ENCODE data around the gene RBP2. TPM values are rescaled to one million over a fixed set of nuclear protein-coding genes. Genes with fewer than 3 reads are reported as not detected.

RBP2 gene
- polyA plus RNA-seq, 3 donors: not detected

GRCh38 chr3:139521144-139521543 is 44.8 kb upstream of the RBP2 start:
- Histone ChIP-seq H3K36me3 (replicated peaks in 1 of 2; ENCODE audit: control insufficient read depth in 1 of 2, insufficient read depth in 2 of 2, low read length in 2 of 2) (no peaks in the 10 kb centered on the region), H3K9ac (ENCODE audit: insufficient read depth, low read length, poor library complexity, severe bottlenecking) (no peak overlapping the region), H3K9me3 (replicated peaks in 1 of 2; ENCODE audit: control insufficient read depth in 1 of 2, insufficient read depth in 1 of 2, low read length in 2 of 2) (no peaks in the 10 kb centered on the region), H3K79me2 (ENCODE audit: insufficient read depth, low read length) (no peaks in the 10 kb centered on the region), H3K4me1 (ENCODE audit: control insufficient read depth in 1 of 2, insufficient read depth in 2 of 2, low read length in 2 of 2) (peaks cover 18 to 24% of the 10 kb centered on the region in 2 donors), H3K4me2 (replicated peaks; ENCODE audit: extremely low read depth, low read length, poor library complexity, severe bottlenecking) (peak overlapping the region; percentile 30), H3K27ac (ENCODE audit: low read depth in 1 of 2, low read length in 2 of 2) (peak overlapping the region in 1 of 2 donors; percentile 46), H3K27me3 (ENCODE audit: control insufficient read depth in 2 of 2, insufficient read depth in 2 of 2, low read length in 2 of 2) (no peaks in the 10 kb centered on the region), H4K20me1 (ENCODE audit: insufficient read depth, low read length) (no peaks in the 10 kb centered on the region), H2AFZ (ENCODE audit: insufficient read depth, low read depth, low read length, poor library complexity, severe bottlenecking) (no peak overlapping the region), H3K4me3 (replicated peaks in 1 of 3; ENCODE audit: low read depth in 2 of 3, low read length in 3 of 3) (no peak overlapping the region)
- peaks cover 0 to 3% (median 1%) of the 10 kb centered on the region in 3 donors for H3K27me3 Mint-ChIP-seq (ENCODE audit: low read depth in 3 of 3)
- H3K27ac Mint-ChIP-seq: peak overlapping the region; percentile 6 to 81 (median 68)
- peaks cover 24% of the 10 kb centered on the region for H3K4me1 Mint-ChIP-seq
- no peak for TF ChIP-seq CTCF (IDR thresholded peaks at IDR 0.05)
- no peaks in the 10 kb centered on the region for H3K36me3 Mint-ChIP-seq
- no CpG with 5 or more reads among the region's 3 CpGs for WGBS (ENCODE audit: insufficient coverage)
- DNase-seq: peak; percentile 60 to 79 (median 67)
- intact Hi-C loops (cut with micrococcal nuclease): no loop called here
- H3K9me3 Mint-ChIP-seq: peaks cover 0 to 2% (median 0%) of the 10 kb centered on the region in 7 donors
- no peak overlapping the region for H3K4me3 Mint-ChIP-seq

GRCh38 chr3:139519998-139520737 is 43.9 kb upstream of the RBP2 start:
- no peak overlapping the region for H3K9ac ChIP-seq (ENCODE audit: insufficient read depth, low read length, poor library complexity, severe bottlenecking)
- DNase-seq: peak; percentile 38 to 55 (median 39)
- peak; percentile 46 for TF ChIP-seq CTCF (IDR thresholded peaks at IDR 0.05)
- H3K4me3 ChIP-seq (replicated peaks in 1 of 3; ENCODE audit: low read depth in 2 of 3, low read length in 3 of 3): no peak overlapping the region
- no peaks in the 10 kb centered on the region for H3K36me3 Mint-ChIP-seq
- H3K9me3 Mint-ChIP-seq: peaks cover 0 to 2% (median 0%) of the 10 kb centered on the region in 7 donors
- H3K4me1 ChIP-seq (ENCODE audit: control insufficient read depth in 1 of 2, insufficient read depth in 2 of 2, low read length in 2 of 2): peaks cover 18 to 24% of the 10 kb centered on the region in 2 donors
- H3K4me3 Mint-ChIP-seq: no peak overlapping the region
- 93% methylated on average over 2 of the region's 7 CpGs for WGBS (ENCODE audit: insufficient coverage)
- no peaks in the 10 kb centered on the region for H3K36me3 ChIP-seq (replicated peaks in 1 of 2; ENCODE audit: control insufficient read depth in 1 of 2, insufficient read depth in 2 of 2, low read length in 2 of 2)
- intact Hi-C loops (cut with micrococcal nuclease): no loop called here
- peaks cover 24% of the 10 kb centered on the region for H3K4me1 Mint-ChIP-seq
- no peak overlapping the region for H3K4me2 ChIP-seq (replicated peaks; ENCODE audit: extremely low read depth, low read length, poor library complexity, severe bottlenecking)
- no peaks in the 10 kb centered on the region for H4K20me1 ChIP-seq (ENCODE audit: insufficient read depth, low read length)
- no peaks in the 10 kb centered on the region for H3K9me3 ChIP-seq (replicated peaks in 1 of 2; ENCODE audit: control insufficient read depth in 1 of 2, insufficient read depth in 1 of 2, low read length in 2 of 2)
- no peaks in the 10 kb centered on the region for H3K27me3 ChIP-seq (ENCODE audit: control insufficient read depth in 2 of 2, insufficient read depth in 2 of 2, low read length in 2 of 2)
- peak overlapping the region in 5 of 7 donors; percentile 32 to 81 (median 68) for H3K27ac Mint-ChIP-seq
- peaks cover 0 to 3% (median 3%) of the 10 kb centered on the region in 3 donors for H3K27me3 Mint-ChIP-seq (ENCODE audit: low read depth in 3 of 3)
- H2AFZ ChIP-seq (ENCODE audit: insufficient read depth, low read depth, low read length, poor library complexity, severe bottlenecking): no peak overlapping the region
- no peak overlapping the region for H3K27ac ChIP-seq (ENCODE audit: low read depth in 1 of 2, low read length in 2 of 2)
- H3K79me2 ChIP-seq (ENCODE audit: insufficient read depth, low read length): no peaks in the 10 kb centered on the region

All from CD14-positive monocyte (primary cell).